ENCODE measurements around the gene MYO9B. TPM values are rescaled to one million over a fixed set of nuclear protein-coding genes. Genes with fewer than 3 reads are reported as not detected.
"Not testable (repeated sequence)": the region's sequence is repeated elsewhere in the genome, so short reads cannot be mapped to it uniquely, and the experiment has no call there.

Gene MYO9B
- total RNA-seq, 1 donor from 2014 or later: 30.7 TPM

GRCh38 chr19:17159466-17160393 lies 84.2 kb downstream of the MYO9B start:
- intact Hi-C loops (cut with micrococcal nuclease): no loop called here
- peaks cover 99% of the 10 kb centered on the region for H3K36me3 ChIP-seq
- no peak overlapping the region for H3K4me3 ChIP-seq
- H3K4me1 ChIP-seq: no peaks in the 10 kb centered on the region
- no peak for DNase-seq
- TF ChIP-seq CTCF (IDR thresholded peaks at IDR 0.05; ENCODE audit: borderline replicate concordance): no peak
- no peak overlapping the region for H3K27ac ChIP-seq (replicated peaks)
- no peaks in the 10 kb centered on the region for H3K27me3 ChIP-seq (ENCODE audit: low read depth)
- H3K9me3 ChIP-seq (replicated peaks): peaks cover 5% of the 10 kb centered on the region

GRCh38 chr19:17160908-17161307 lies 85.3 kb downstream of the MYO9B start:
- DNase-seq: no peak
- Histone ChIP-seq H3K4me1 (no peaks in the 10 kb centered on the region), H3K27ac (replicated peaks) (no peak overlapping the region), H3K4me3 (no peak overlapping the region), H3K27me3 (ENCODE audit: low read depth) (no peaks in the 10 kb centered on the region), H3K36me3 (peaks cover 99% of the 10 kb centered on the region), H3K9me3 (replicated peaks) (peaks cover 5% of the 10 kb centered on the region)
- no peak for TF ChIP-seq CTCF (IDR thresholded peaks at IDR 0.05; ENCODE audit: borderline replicate concordance)
- intact Hi-C loops (cut with micrococcal nuclease): no loop called here

- H3K4me1 ChIP-seq; DNase-seq; H3K27ac ChIP-seq (replicated peaks); H3K4me3 ChIP-seq; H3K9me3 ChIP-seq (replicated peaks); intact Hi-C loops (cut with micrococcal nuclease); H3K27me3 ChIP-seq (ENCODE audit: low read depth): not testable (repeated sequence)
- peaks cover 97% of the 10 kb centered on the region for H3K36me3 ChIP-seq
Observed at GRCh38 chr19:17162131-17162530, 86.6 kb downstream of the MYO9B start.

- intact Hi-C loops (cut with micrococcal nuclease): no loop called here
- Histone ChIP-seq H3K27me3 (ENCODE audit: low read depth) (no peaks in the 10 kb centered on the region), H3K4me1 (no peaks in the 10 kb centered on the region), H3K27ac (replicated peaks) (no peak overlapping the region), H3K4me3 (no peak overlapping the region), H3K36me3 (peaks cover 94% of the 10 kb centered on the region), H3K9me3 (replicated peaks) (peaks cover 5% of the 10 kb centered on the region)
- DNase-seq: no peak
- TF ChIP-seq CTCF (IDR thresholded peaks at IDR 0.05; ENCODE audit: borderline replicate concordance): no peak
Observed at GRCh38 chr19:17162580-17162979, 87.0 kb downstream of the MYO9B start.

GRCh38 chr19:17163652-17164051 lies 88.1 kb downstream of the MYO9B start:
- DNase-seq: no peak
- Histone ChIP-seq H3K27ac (replicated peaks) (peak overlapping the region; percentile 68), H3K36me3 (peaks cover 94% of the 10 kb centered on the region), H3K9me3 (replicated peaks) (peaks cover 5% of the 10 kb centered on the region), H3K27me3 (ENCODE audit: low read depth) (no peaks in the 10 kb centered on the region), H3K4me3 (no peak overlapping the region), H3K4me1 (no peaks in the 10 kb centered on the region)
- no peak for TF ChIP-seq CTCF (IDR thresholded peaks at IDR 0.05; ENCODE audit: borderline replicate concordance)
- intact Hi-C loops (cut with micrococcal nuclease): no loop called here

- H3K27ac ChIP-seq (replicated peaks): peak overlapping the region; percentile 68
- intact Hi-C loops (cut with micrococcal nuclease): no loop called here
- H3K36me3 ChIP-seq: peaks cover 94% of the 10 kb centered on the region
- no peak for TF ChIP-seq CTCF (IDR thresholded peaks at IDR 0.05; ENCODE audit: borderline replicate concordance)
- DNase-seq: no peak
- no peak overlapping the region for H3K4me3 ChIP-seq
- no peaks in the 10 kb centered on the region for H3K4me1 ChIP-seq
- H3K27me3 ChIP-seq (ENCODE audit: low read depth): no peaks in the 10 kb centered on the region
- H3K9me3 ChIP-seq (replicated peaks): peaks cover 5% of the 10 kb centered on the region
Observed at GRCh38 chr19:17164639-17165038, 89.1 kb downstream of the MYO9B start.
